Endothelial cell of umbilical vein (primary cell): Measurements from ENCODE around the gene GRIN3B.

Source experiments
- CTCF ChIP-seq, 2 donors: IDR thresholded peaks; 1 replicate in 1 of 2; 2 replicates in 1 of 2; pipeline ENCODE4 v1.5.1; 2011; ENCODE audit warnings: low read length in 2 of 2, mild to moderate bottlenecking in 2 of 2, moderate library complexity in 2 of 2, control low read depth in 1 of 2, inconsistent platforms in 1 of 2, low read depth in 1 of 2; ENCODE audit not compliant: insufficient read depth in 1 of 2; ENCODE audit errors: extremely low read depth in 1 of 2
- EZH2 ChIP-seq: IDR thresholded peaks from 2 replicates; pipeline ENCODE4 v1.6.1; 2012; ENCODE audit warnings: borderline replicate concordance, low read depth, mild to moderate bottlenecking, moderate library complexity, low read length, inconsistent platforms; ENCODE audit not compliant: severe bottlenecking
- FOS ChIP-seq: IDR thresholded peaks from 2 replicates; pipeline ENCODE4 v1.6.1; 2011; ENCODE audit warnings: mild to moderate bottlenecking, low read length, moderate library complexity, borderline replicate concordance; ENCODE audit not compliant: insufficient read depth
- GATA2 ChIP-seq: IDR thresholded peaks from 2 replicates; pipeline ENCODE4 v1.7.0; 2011; ENCODE audit warnings: low read depth, mild to moderate bottlenecking, moderate library complexity, mixed read lengths, low read length; ENCODE audit not compliant: insufficient read length, insufficient read depth
- JUN ChIP-seq: IDR thresholded peaks from 2 replicates; pipeline ENCODE4 v1.6.1; 2011; ENCODE audit warnings: borderline replicate concordance, low read depth; ENCODE audit not compliant: insufficient read length, insufficient read depth
- MAX ChIP-seq: IDR thresholded peaks from 2 replicates; pipeline ENCODE4 v1.6.1; 2011; ENCODE audit not compliant: insufficient read depth, insufficient read length
- MYC ChIP-seq: IDR thresholded peaks from one replicate; pipeline ENCODE4 v1.6.1; 2011; ENCODE audit warnings: mild to moderate bottlenecking, low read depth, low read length
- POLR2A ChIP-seq: IDR thresholded peaks from 2 replicates; pipeline ENCODE4 v1.6.1; 2012; ENCODE audit warnings: low read depth, mild to moderate bottlenecking, control low read depth, low read length
- POLR2AphosphoS5 ChIP-seq: IDR thresholded peaks from 2 replicates; pipeline ENCODE4 v1.6.1; 2012; ENCODE audit warnings: low read depth, mild to moderate bottlenecking, control low read depth, low read length, moderate library complexity; ENCODE audit not compliant: insufficient read depth

GRCh38 chr19:958967-959855 is 41.0 kb upstream of the GRIN3B start:
- TF ChIP-seq EZH2 (no peak), CTCF (IDR thresholded peaks at IDR 0.05; ENCODE audit: extremely low read depth in 1 of 2, insufficient read depth in 1 of 2, low read depth in 1 of 2, low read length in 2 of 2) (no peak), POLR2A (no peak), POLR2AphosphoS5 (no peak), MAX (no peak), GATA2 (no peak), JUN (no peak), MYC (no peak), FOS (no peak)
